Activated T-cell treated with anti-CD3 and anti-CD28 coated beads, Interleukin-2, amount 50 U/mL, for 4 hours (primary cell): ENCODE measurements around the gene DIS3L2. TPM values are rescaled to one million over a fixed set of nuclear protein-coding genes. Genes with fewer than 3 reads are reported as not detected.

Source experiments
- ATAC-seq, 2 donors: fragments of 200-7000 bp; cut with Tn5 transposase; one replicate each; pipeline ENCODE4 v1.10.0; 2021
- DNase-seq: peaks from one replicate; pipeline ENCODE4 v3.0.0-alpha.2; 2020
- H3K27me3 Mint-ChIP-seq: one replicate; pipeline ENCODE4 v1.8.0; 2021; ENCODE audit warnings: low read depth, mixed read lengths
- H3K36me3 Mint-ChIP-seq: one replicate; pipeline ENCODE4 v1.8.0; 2022; ENCODE audit warnings: mixed read lengths; ENCODE audit not compliant: insufficient read depth
- H3K4me1 Mint-ChIP-seq: one replicate; pipeline ENCODE4 v1.8.0; 2021; ENCODE audit warnings: low read depth, mixed read lengths
- H3K4me3 Mint-ChIP-seq: one replicate; pipeline ENCODE4 v1.8.0; 2021; ENCODE audit warnings: mild to moderate bottlenecking, moderate library complexity, mixed read lengths
- H3K9me3 Mint-ChIP-seq: one replicate; pipeline ENCODE4 v1.8.0; 2021; ENCODE audit warnings: mixed read lengths
- total RNA-seq, 3 donors: library from RNA; stranded (reverse); gene quantifications; one replicate each; pipeline ENCODE4 v1.2.1, GENCODE V29; 2021

Gene DIS3L2
- total RNA-seq, 3 donors from 2014 or later = 38.5 to 43.7 (median 41.4) TPM

- DNase-seq (no peak), ATAC-seq (no peak)
- peaks cover 17% of the 10 kb centered on the region for H3K4me1 Mint-ChIP-seq
- H3K9me3 Mint-ChIP-seq = no peaks in the 10 kb centered on the region
- no peaks in the 10 kb centered on the region for H3K36me3 Mint-ChIP-seq
- peaks cover 17% of the 10 kb centered on the region for H3K27me3 Mint-ChIP-seq
- H3K4me3 Mint-ChIP-seq = no peak overlapping the region
Measured at GRCh38 chr2:231957913-231958763, 3.4 kb upstream of the DIS3L2 start.

- DNase-seq (no peak), ATAC-seq (no peak)
- no peaks in the 10 kb centered on the region for H3K9me3 Mint-ChIP-seq
- H3K4me1 Mint-ChIP-seq = peaks cover 38% of the 10 kb centered on the region
- H3K4me3 Mint-ChIP-seq = peak overlapping the region; percentile 96
- peaks cover 6% of the 10 kb centered on the region for H3K27me3 Mint-ChIP-seq
- H3K36me3 Mint-ChIP-seq = no peaks in the 10 kb centered on the region
Measured at GRCh38 chr2:231960810-231961348, 634 bp upstream of the DIS3L2 start.

GRCh38 chr2:231965102-231965501 is 3.6 kb downstream of the DIS3L2 start:
- H3K9me3 Mint-ChIP-seq = peaks cover 5% of the 10 kb centered on the region
- ATAC-seq (no peak), DNase-seq (no peak)
- H3K4me3 Mint-ChIP-seq = no peak overlapping the region
- no peaks in the 10 kb centered on the region for H3K27me3 Mint-ChIP-seq
- peaks cover 1% of the 10 kb centered on the region for H3K36me3 Mint-ChIP-seq
- peaks cover 53% of the 10 kb centered on the region for H3K4me1 Mint-ChIP-seq

- H3K27me3 Mint-ChIP-seq = no peaks in the 10 kb centered on the region
- H3K4me1 Mint-ChIP-seq = peaks cover 47% of the 10 kb centered on the region
- H3K9me3 Mint-ChIP-seq = peaks cover 5% of the 10 kb centered on the region
- DNase-seq (no peak), ATAC-seq (no peak)
- H3K4me3 Mint-ChIP-seq = no peak overlapping the region
- H3K36me3 Mint-ChIP-seq = peaks cover 1% of the 10 kb centered on the region
Measured at GRCh38 chr2:231966886-231967285, 5.4 kb downstream of the DIS3L2 start.

- Mint-ChIP-seq H3K27me3 (no peaks in the 10 kb centered on the region), H3K9me3 (peaks cover 5% of the 10 kb centered on the region), H3K36me3 (peaks cover 7% of the 10 kb centered on the region), H3K4me1 (peaks cover 29% of the 10 kb centered on the region), H3K4me3 (no peak overlapping the region)
- DNase-seq (no peak), ATAC-seq (no peak)
Measured at GRCh38 chr2:231968820-231969219, 7.3 kb downstream of the DIS3L2 start.

GRCh38 chr2:231970461-231970860 is 8.9 kb downstream of the DIS3L2 start:
- ATAC-seq (no peak), DNase-seq (no peak)
- Mint-ChIP-seq H3K9me3 (peaks cover 5% of the 10 kb centered on the region), H3K4me3 (no peak overlapping the region), H3K36me3 (peaks cover 9% of the 10 kb centered on the region), H3K27me3 (no peaks in the 10 kb centered on the region), H3K4me1 (peaks cover 18% of the 10 kb centered on the region)

- H3K4me1 Mint-ChIP-seq = peaks cover 12% of the 10 kb centered on the region
- peaks cover 14% of the 10 kb centered on the region for H3K36me3 Mint-ChIP-seq
- ATAC-seq = no peak
Measured at GRCh38 chr2:231975001-231975400, 13.5 kb downstream of the DIS3L2 start.

GRCh38 chr2:231977430-231977829 is 15.9 kb downstream of the DIS3L2 start:
- H3K27me3 Mint-ChIP-seq = no peaks in the 10 kb centered on the region
- no peak for ATAC-seq
- peaks cover 16% of the 10 kb centered on the region for H3K36me3 Mint-ChIP-seq
- no peak overlapping the region for H3K4me3 Mint-ChIP-seq
- DNase-seq = no peak
- no peaks in the 10 kb centered on the region for H3K9me3 Mint-ChIP-seq
- H3K4me1 Mint-ChIP-seq = peaks cover 15% of the 10 kb centered on the region

More at GRCh38 chr2:231975001-231975400, 13.5 kb downstream of the DIS3L2 start:
- DNase-seq = no peak
- H3K27me3 Mint-ChIP-seq = no peaks in the 10 kb centered on the region
- H3K4me3 Mint-ChIP-seq = no peak overlapping the region
- H3K9me3 Mint-ChIP-seq = no peaks in the 10 kb centered on the region

- ATAC-seq = no peak
- no peak for DNase-seq
- H3K9me3 Mint-ChIP-seq = no peaks in the 10 kb centered on the region
- H3K4me1 Mint-ChIP-seq = peaks cover 23% of the 10 kb centered on the region
- H3K27me3 Mint-ChIP-seq = no peaks in the 10 kb centered on the region
- peaks cover 16% of the 10 kb centered on the region for H3K36me3 Mint-ChIP-seq
- H3K4me3 Mint-ChIP-seq = no peak overlapping the region
Measured at GRCh38 chr2:231984992-231985391, 23.5 kb downstream of the DIS3L2 start.

GRCh38 chr2:231985823-231986261 is 24.3 kb downstream of the DIS3L2 start:
- peaks cover 16% of the 10 kb centered on the region for H3K36me3 Mint-ChIP-seq
- H3K9me3 Mint-ChIP-seq = no peaks in the 10 kb centered on the region
- DNase-seq = no peak
- no peaks in the 10 kb centered on the region for H3K27me3 Mint-ChIP-seq
- H3K4me1 Mint-ChIP-seq = peaks cover 27% of the 10 kb centered on the region
- H3K4me3 Mint-ChIP-seq = no peak overlapping the region
- no peak for ATAC-seq

- Mint-ChIP-seq H3K4me1 (peaks cover 32% of the 10 kb centered on the region), H3K36me3 (peaks cover 18% of the 10 kb centered on the region), H3K9me3 (no peaks in the 10 kb centered on the region), H3K27me3 (no peaks in the 10 kb centered on the region), H3K4me3 (no peak overlapping the region)
- DNase-seq (no peak), ATAC-seq (no peak)
Measured at GRCh38 chr2:231987124-231987727, 25.7 kb downstream of the DIS3L2 start.

GRCh38 chr2:231988179-231988866 is 26.8 kb downstream of the DIS3L2 start:
- peaks cover 23% of the 10 kb centered on the region for H3K36me3 Mint-ChIP-seq
- no peaks in the 10 kb centered on the region for H3K27me3 Mint-ChIP-seq
- no peak overlapping the region for H3K4me3 Mint-ChIP-seq
- H3K4me1 Mint-ChIP-seq = peaks cover 38% of the 10 kb centered on the region
- DNase-seq = no peak
- H3K9me3 Mint-ChIP-seq = no peaks in the 10 kb centered on the region
- no peak for ATAC-seq

- H3K4me1 Mint-ChIP-seq = peaks cover 50% of the 10 kb centered on the region
- H3K9me3 Mint-ChIP-seq = no peaks in the 10 kb centered on the region
Measured at GRCh38 chr2:231991664-231992063, 30.2 kb downstream of the DIS3L2 start.

GRCh38 chr2:231992888-231993287 is 31.4 kb downstream of the DIS3L2 start:
- Mint-ChIP-seq H3K4me1 (peaks cover 50% of the 10 kb centered on the region), H3K4me3 (no peak overlapping the region), H3K9me3 (no peaks in the 10 kb centered on the region), H3K36me3 (peaks cover 19% of the 10 kb centered on the region), H3K27me3 (no peaks in the 10 kb centered on the region)
- ATAC-seq = no peak
- no peak for DNase-seq

More at GRCh38 chr2:231991664-231992063, 30.2 kb downstream of the DIS3L2 start:
- DNase-seq (no peak), ATAC-seq (no peak)
- Mint-ChIP-seq H3K36me3 (peaks cover 19% of the 10 kb centered on the region), H3K27me3 (no peaks in the 10 kb centered on the region), H3K4me3 (no peak overlapping the region)
